A673 (cell line): ENCODE data around the gene TRPV4. TPM values are rescaled to one million over a fixed set of nuclear protein-coding genes. Genes with fewer than 3 reads are reported as not detected.
A peak's percentile ranks its signal among the peaks of the same experiment; 100 is the strongest.

Experiments
- Bru-seq: library from RNA; stranded (reverse); fragments of 400-500 nt; gene quantifications from one replicate; lab custom pipeline; 2021; lab: Mats Ljungman, UMichigan
- BruChase-seq, 2 experiments: library from RNA; stranded (reverse); fragments of 400-500 nt; gene quantifications; one replicate each; lab custom pipeline; 2021; lab: Mats Ljungman, UMichigan
- BruUV-seq: library from RNA; stranded (reverse); fragments of 400-500 nt; replicated peaks from 2 replicates; lab custom pipeline; 2021; lab: Mats Ljungman, UMichigan
- CTCF ChIA-PET: fragments of 300-600 bp; sonication (Branson Sonifier 250); formaldehyde crosslinking; loops from one replicate; lab custom pipeline; 2022; ENCODE audit warnings: antibody characterized with exemption; lab: Charles Lee
- POLR2A ChIA-PET: fragments of 300-600 bp; sonication (Branson Sonifier 250); formaldehyde crosslinking; loops from one replicate; lab custom pipeline; 2022; ENCODE audit warnings: antibody characterized with exemption; ENCODE audit not compliant: low non-redundant PET; lab: Charles Lee
- DNase-seq: peaks from one replicate; pipeline ENCODE4 v3.0.0-alpha.2; 2015; ENCODE audit warnings: low spot score
- H3K27ac ChIP-seq: fragments of 200-600 bp; sonication (generic); 2 replicates; pipeline ENCODE4 v1.5.1; 2016; ENCODE audit warnings: mixed run types, low read depth, mild to moderate bottlenecking, mixed read lengths, antibody characterized with exemption, low read length; ENCODE audit not compliant: poor library complexity, severe bottlenecking
- H3K27me3 ChIP-seq: fragments of 200-600 bp; sonication (generic); replicated peaks from 2 replicates; pipeline ENCODE4 v1.6.1; 2017; ENCODE audit warnings: mixed run types, low read depth, mild to moderate bottlenecking, mixed read lengths, antibody characterized with exemption, low read length; ENCODE audit not compliant: insufficient read depth, poor library complexity
- H3K36me3 ChIP-seq: fragments of 200-600 bp; sonication (generic); 2 replicates; pipeline ENCODE4 v1.6.1; 2016; ENCODE audit warnings: mixed run types, mild to moderate bottlenecking, mixed read lengths, antibody characterized with exemption, low read length; ENCODE audit not compliant: insufficient read depth, poor library complexity, severe bottlenecking
- H3K4me1 ChIP-seq: fragments of 200-600 bp; sonication (generic); 2 replicates; pipeline ENCODE4 v1.6.1; 2017; ENCODE audit warnings: mixed run types, mild to moderate bottlenecking, mixed read lengths, antibody characterized with exemption, low read length; ENCODE audit not compliant: insufficient read depth, poor library complexity, severe bottlenecking
- H3K4me3 ChIP-seq: fragments of 200-600 bp; sonication (generic); 2 replicates; pipeline ENCODE4 v1.5.1; 2016; ENCODE audit warnings: low read depth, mixed run types, mild to moderate bottlenecking, mixed read lengths, low read length; ENCODE audit not compliant: poor library complexity, severe bottlenecking
- H3K9me3 ChIP-seq: fragments of 200-600 bp; sonication (generic); 2 replicates; pipeline ENCODE4 v1.6.1; 2016; ENCODE audit warnings: mixed run types, low read depth, mild to moderate bottlenecking, mixed read lengths, antibody characterized with exemption, low read length; ENCODE audit not compliant: poor library complexity, severe bottlenecking
- CTCF ChIP-seq: fragments of 300-800, 200-600 bp; sonication (generic); conservative IDR thresholded peaks from 2 replicates; pipeline ENCODE4 v1.5.1; 2017; ENCODE audit warnings: low read depth, mild to moderate bottlenecking, antibody characterized with exemption, low read length, moderate library complexity, mixed read lengths
- EZH2 ChIP-seq: fragments of 200-600 bp; sonication (generic); IDR thresholded peaks from 2 replicates; pipeline ENCODE4 v1.6.1; 2017; ENCODE audit warnings: borderline replicate concordance, low read depth, mild to moderate bottlenecking, mixed read lengths, antibody characterized with exemption, low read length; ENCODE audit not compliant: poor library complexity, severe bottlenecking
- intact Hi-C: fragments of 100-400 bp; cut with micrococcal nuclease; formaldehyde crosslinking; loops from one replicate; pipeline ENCODE4 v1.10.0; 2022; ENCODE audit not compliant: unreplicated experiment
- long read RNA-seq: library from polyadenylated mRNA; stranded (forward); transcript quantifications from one replicate; pipeline ENCODE4 v2.0.0, GENCODE V29; 2022
- total RNA-seq: library from RNA; stranded (reverse); gene quantifications from 2 replicates; pipeline ENCODE4 v1.2.3, GENCODE V29; 2021

Gene TRPV4
- total RNA-seq (0.11 and 0.33 TPM in 2 replicates), Bru-seq, nascent RNA (percentile 20 among the genes with signal in this experiment), BruChase-seq, experiment 1, labeled RNA remaining after a 2-hour chase (percentile 15 among the genes with signal in this experiment), BruChase-seq, experiment 2, labeled RNA remaining after a 6-hour chase (percentile 16 among the genes with signal in this experiment)
- long read RNA-seq, partial matches to known transcripts, result 1 of 3 reads
- long read RNA-seq, other reads (novel, unspliced or antisense), result 2 of 3 reads

GRCh38 chr12:109833307-109834189 lies at the start of gene TRPV4:
Gene TRPV4 (minus strand): TSS chr12:109833398. CDS start chr12:109814796, 18,602 bp downstream.
- intact Hi-C loops, result no loop called here
- peak; percentile 34 for DNase-seq
- peak within 1 kb of the TSS; percentile 49 for H3K4me3 ChIP-seq
- BruUV-seq, result no TSS peak
- ChIA-PET POLR2A (no interaction called here), CTCF (no interaction called here)
- H3K27ac ChIP-seq, result no peak within 1 kb of the TSS
- no peaks in the 10 kb centered on the region for H3K36me3 ChIP-seq
- no peaks in the 10 kb centered on the region for H3K4me1 ChIP-seq
- no peaks in the 10 kb centered on the region for H3K9me3 ChIP-seq
- no peaks in the 10 kb centered on the region for H3K27me3 ChIP-seq
- TF ChIP-seq CTCF, result no peak
- TF ChIP-seq EZH2, result no peak

DNA sequence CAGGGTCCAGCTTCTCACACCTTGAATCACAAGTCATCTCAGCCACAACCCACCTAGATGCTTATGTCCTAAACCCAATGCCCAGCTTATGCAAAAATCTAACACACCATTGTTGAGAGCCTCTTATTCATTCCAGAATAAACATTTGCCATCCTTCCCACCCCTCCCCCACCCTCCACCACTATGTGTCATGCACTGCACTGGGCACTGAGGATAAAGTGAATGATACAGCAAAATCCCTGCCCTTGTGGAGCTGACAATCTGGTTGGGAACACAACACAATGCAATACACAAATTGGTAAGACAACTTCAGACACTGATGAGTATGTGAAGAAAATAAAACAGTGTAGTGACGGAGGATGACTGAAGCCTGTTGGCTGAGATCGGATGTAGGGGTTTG lies 48.6 kb upstream of the TRPV4 start:
- no TSS peak for BruUV-seq
- no peak overlapping the region for H3K27ac ChIP-seq
- H3K4me3 ChIP-seq, result no peak overlapping the region
- H3K4me1 ChIP-seq, result peaks cover 5% of the 10 kb centered on the region
- intact Hi-C loops, result no loop called here
- ChIA-PET CTCF (no interaction called here), POLR2A (no interaction called here)
- DNase-seq, result no peak
- no peaks in the 10 kb centered on the region for H3K36me3 ChIP-seq
- no peaks in the 10 kb centered on the region for H3K9me3 ChIP-seq
- no peak for TF ChIP-seq EZH2
- no peak for TF ChIP-seq CTCF
- peaks cover 4% of the 10 kb centered on the region for H3K27me3 ChIP-seq

DNA sequence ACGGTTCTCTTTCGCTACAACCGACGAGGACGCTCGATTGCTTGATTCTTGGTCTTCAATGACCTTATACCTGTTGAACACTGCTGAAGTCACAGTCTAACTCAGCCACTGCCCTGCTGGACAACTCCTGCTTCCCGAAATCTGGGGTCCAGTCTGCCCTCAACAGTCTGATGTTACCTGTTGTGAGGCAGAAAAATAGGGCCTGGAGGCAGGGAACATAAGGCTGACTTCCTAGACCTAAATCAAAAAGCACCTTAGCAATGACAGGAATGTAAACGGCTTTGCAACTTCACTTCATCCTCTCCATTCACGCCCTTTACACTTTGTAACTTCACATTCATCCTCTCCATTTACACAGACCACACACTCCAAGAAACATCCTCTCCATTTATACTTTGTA lies 47.7 kb upstream of the TRPV4 start:
- Histone ChIP-seq H3K4me3 (peak overlapping the region; percentile 65), H3K27ac (no peak overlapping the region), H3K9me3 (no peaks in the 10 kb centered on the region), H3K4me1 (peaks cover 5% of the 10 kb centered on the region), H3K27me3 (peaks cover 4% of the 10 kb centered on the region), H3K36me3 (no peaks in the 10 kb centered on the region)
- intact Hi-C loops, result loop anchor here (1.0 kb wide), 1 partner anchor 76 kb away; no protein-coding TSS in a partner anchor
- no peak for DNase-seq
- no peak for TF ChIP-seq CTCF
- TF ChIP-seq EZH2, result no peak
- POLR2A ChIA-PET, result no interaction called here
- CTCF ChIA-PET, result no interaction called here
- no TSS peak for BruUV-seq
